HCT116 (cell line): Measurements from ENCODE around the gene PIP4K2A. TPM values are rescaled to one million over a fixed set of nuclear protein-coding genes. Genes with fewer than 3 reads are reported as not detected.

ENCODE experiments used
- ATAC-seq: fragments of 200-7000 bp; cut with Tn5 transposase; 2 replicates; pipeline ENCODE4 v1.9.1; 2020; ENCODE audit warnings: mild to moderate bottlenecking, moderate library complexity
- BruUV-seq: library from RNA; stranded (reverse); fragments of 400-500 nt; replicated peaks from 2 replicates; lab custom pipeline; 2021; lab: Mats Ljungman, UMichigan
- CTCF ChIA-PET: fragments of 300-600 bp; sonication (Branson Sonifier 250); formaldehyde crosslinking; loops from one replicate; lab custom pipeline; 2021; ENCODE audit warnings: antibody characterized with exemption; lab: Charles Lee
- POLR2A ChIA-PET: fragments of 300-600, 350-600 bp; sonication (Branson Sonifier 250); formaldehyde crosslinking; loops from one replicate; lab custom pipeline; 2021; ENCODE audit warnings: antibody characterized with exemption; lab: Charles Lee
- RAD21 ChIA-PET, 2 experiments: fragments of 300-600 bp; sonication (Branson Sonifier 250); formaldehyde crosslinking; loops; one replicate each; lab custom pipeline; 2023; ENCODE audit warnings: low total read pairs in 2 of 2; ENCODE audit not compliant: uncharacterized antibody in 2 of 2, unreplicated experiment in 2 of 2, low non-redundant PET in 1 of 2; lab: Charles Lee
- DNase-seq: peaks from one replicate; pipeline ENCODE4 v3.0.0-alpha.2; 2010; ENCODE audit warnings: low read depth, low spot score
- H2AFZ ChIP-seq: fragments of 200-600 bp; shearing (Covaris generic), sonication (generic); 2 replicates; pipeline ENCODE4 v1.6.1; 2017; ENCODE audit warnings: low read depth, mixed run types, mixed read lengths, antibody characterized with exemption, low read length; ENCODE audit not compliant: poor library complexity, severe bottlenecking
- H3K27ac ChIP-seq: 2 replicates; pipeline ENCODE4 v1.5.1; 2012; ENCODE audit warnings: low read depth, low read length
- H3K27me3 ChIP-seq: fragments of 200-600 bp; sonication (generic); 2 replicates; pipeline ENCODE4 v1.6.1; 2016; ENCODE audit warnings: mixed run types, low read length, mixed read lengths; ENCODE audit not compliant: insufficient read depth
- H3K36me3 ChIP-seq, 2 experiments: fragments of 200-500 bp in 1 of 2; fragments of 200-600 bp in 1 of 2; sonication (Bioruptor generic) in 1 of 2; sonication (generic) in 1 of 2; 2 replicates each; pipeline versions ENCODE4 v1.5.1 to v1.6.1; 2014 to 2016; ENCODE audit warnings: low read length in 2 of 2, inconsistent platforms in 1 of 2, mixed read lengths in 1 of 2, mixed run types in 1 of 2; ENCODE audit not compliant: insufficient read depth in 2 of 2, control insufficient read depth in 1 of 2
- H3K4me1 ChIP-seq, 2 experiments: fragments of 200-600 bp in 1 of 2; sonication (generic) in 1 of 2; 2 replicates each; pipeline versions ENCODE4 v1.5.1 to v1.6.1; 2012 to 2017; ENCODE audit warnings: low read length in 2 of 2, inconsistent platforms in 1 of 2, mild to moderate bottlenecking in 1 of 2, mixed read lengths in 1 of 2, mixed run types in 1 of 2, moderate library complexity in 1 of 2; ENCODE audit not compliant: insufficient read depth in 2 of 2, control insufficient read depth in 1 of 2
- H3K4me2 ChIP-seq: fragments of 200-600 bp; sonication (generic); 2 replicates; pipeline ENCODE4 v1.6.1; 2017; ENCODE audit warnings: mixed run types, low read length, mixed read lengths
- H3K4me3 ChIP-seq, 2 experiments: fragments of 200-600 bp in 1 of 2; sonication (generic) in 1 of 2; replicated peaks in 1 of 2; 2 replicates each; pipeline ENCODE4 v1.5.1; 2011 to 2016; ENCODE audit warnings: low read length in 2 of 2, control low read depth in 1 of 2, low read depth in 1 of 2, mild to moderate bottlenecking in 1 of 2, mixed read lengths in 1 of 2, mixed run types in 1 of 2
- H3K79me2 ChIP-seq: fragments of 200-600 bp; sonication (generic); 2 replicates; pipeline ENCODE4 v1.6.1; 2017; ENCODE audit warnings: mild to moderate bottlenecking, mixed run types, low read length, moderate library complexity, mixed read lengths; ENCODE audit not compliant: insufficient read depth
- H3K9ac ChIP-seq: fragments of 200-600 bp; sonication (generic); 2 replicates; pipeline ENCODE4 v1.6.1; 2016; ENCODE audit warnings: low read length, mixed read lengths
- H3K9me2 ChIP-seq: fragments of 200-600 bp; sonication (generic), shearing (Covaris generic); 2 replicates; pipeline ENCODE4 v1.6.1; 2017; ENCODE audit warnings: mixed run types, mild to moderate bottlenecking, moderate library complexity; ENCODE audit not compliant: insufficient read depth
- H3K9me3 ChIP-seq, 2 experiments: fragments of 200-500 bp in 1 of 2; fragments of 200-600 bp in 1 of 2; sonication (Bioruptor generic) in 1 of 2; sonication (generic) in 1 of 2; 2 replicates each; pipeline ENCODE4 v1.6.1; 2014 to 2017; ENCODE audit warnings: low read length in 2 of 2, mixed read lengths in 2 of 2, inconsistent platforms in 1 of 2, low read depth in 1 of 2, mild to moderate bottlenecking in 1 of 2, mixed run types in 1 of 2, moderate library complexity in 1 of 2; ENCODE audit not compliant: control insufficient read depth in 1 of 2, insufficient read depth in 1 of 2
- H4K20me1 ChIP-seq: fragments of 200-600 bp; sonication (generic), shearing (Covaris generic); 2 replicates; pipeline ENCODE4 v1.6.1; 2017; ENCODE audit warnings: mixed run types, mild to moderate bottlenecking, moderate library complexity; ENCODE audit not compliant: insufficient read depth
- CBX3 ChIP-seq: IDR thresholded peaks from 2 replicates; pipeline ENCODE4 v1.6.1; 2012; ENCODE audit warnings: low read depth
- CEBPB ChIP-seq: IDR thresholded peaks from 2 replicates; pipeline ENCODE4 v1.6.1; 2012; ENCODE audit warnings: low read depth
- intact Hi-C: fragments of 100-400 bp; cut with micrococcal nuclease; formaldehyde crosslinking; loops from 2 replicates; pipeline ENCODE4 v1.10.0; 2022
- total RNA-seq: library from RNA; stranded (reverse); gene quantifications from one replicate; pipeline ENCODE4 v1.2.1, GENCODE V29; 2021; ENCODE audit not compliant: unreplicated experiment

The PIP4K2A gene
- total RNA-seq, 1 experiment from 2014 or later: 41.9 TPM

- no peaks in the 10 kb centered on the region for H3K9me3 ChIP-seq
- ChIA-PET RAD21 (no interaction called here), CTCF (no interaction called here), POLR2A (no interaction called here)
- no peak overlapping the region; the same call in 1 of the 2 replicates for H3K27ac ChIP-seq
- H3K27me3 ChIP-seq: no peaks in the 10 kb centered on the region
- TF ChIP-seq CBX3: no peak
- no TSS peak for BruUV-seq
- H3K79me2 ChIP-seq: peaks cover 98% of the 10 kb centered on the region
- H2AFZ ChIP-seq: no peak overlapping the region
- ATAC-seq: no peak
- peaks cover 26 to 29% of the 10 kb centered on the region in 2 experiments for H3K4me1 ChIP-seq
- no peaks in the 10 kb centered on the region for H4K20me1 ChIP-seq
- DNase-seq: no peak
- no peaks in the 10 kb centered on the region for H3K9me2 ChIP-seq
- H3K9ac ChIP-seq: no peak overlapping the region
- intact Hi-C loops: no loop called here
- peaks cover 2 to 10% of the 10 kb centered on the region in 2 experiments; a peak in 2 of 4 replicates for H3K36me3 ChIP-seq
- H3K4me3 ChIP-seq: no peak overlapping the region
- H3K4me2 ChIP-seq: no peak overlapping the region
These were observed 102.1 kb downstream of the PIP4K2A start for GRCh38 chr10:22612318-22612717.

GRCh38 chr10:22611425-22612115, 102.8 kb downstream of the PIP4K2A start:
- peaks cover 95% of the 10 kb centered on the region for H3K79me2 ChIP-seq
- no peaks in the 10 kb centered on the region for H3K27me3 ChIP-seq
- no peaks in the 10 kb centered on the region for H3K9me2 ChIP-seq
- H3K4me1 ChIP-seq: peaks cover 18 to 23% of the 10 kb centered on the region in 2 experiments
- CTCF ChIA-PET: no interaction called here
- no peaks in the 10 kb centered on the region for H3K9me3 ChIP-seq
- no peak overlapping the region for H2AFZ ChIP-seq
- no peak for ATAC-seq
- no peak overlapping the region for H3K4me2 ChIP-seq
- no TSS peak for BruUV-seq
- TF ChIP-seq CEBPB: no peak
- TF ChIP-seq, all 23 proteins: peak for 0
- POLR2A ChIA-PET: no interaction called here
- no peak overlapping the region for H3K27ac ChIP-seq
- intact Hi-C loops: no loop called here
- no peak for DNase-seq
- no peaks in the 10 kb centered on the region for H4K20me1 ChIP-seq
- RAD21 ChIA-PET: no interaction called here
- H3K9ac ChIP-seq: no peak overlapping the region
- H3K4me3 ChIP-seq: no peak overlapping the region
- peaks cover 2 to 15% of the 10 kb centered on the region in 2 experiments; a peak in 2 of 4 replicates for H3K36me3 ChIP-seq
